ENCODE results near the gene MRPS5.

MRPS5 gene

DNA sequence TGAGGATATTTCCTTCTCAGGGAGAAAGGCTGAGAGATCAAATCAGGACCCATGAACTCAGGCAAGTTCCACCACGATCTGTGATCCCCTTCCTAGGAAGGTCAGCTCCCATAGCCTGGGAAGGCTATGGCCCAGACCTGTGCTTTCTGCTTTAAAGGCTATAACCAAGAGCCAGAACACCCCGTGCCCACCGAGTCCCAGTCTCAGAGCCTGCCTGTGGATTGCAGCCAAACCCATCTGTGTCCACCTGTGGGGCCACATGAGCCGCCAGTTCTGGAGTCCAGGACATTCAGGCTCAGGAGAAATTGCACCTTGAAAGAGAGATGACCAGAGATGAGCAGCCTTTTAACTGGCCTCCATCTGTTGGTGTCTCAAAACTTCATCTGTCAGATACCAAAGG, 49.2 kb downstream of the MRPS5 start:
- Histone ChIP-seq H3K4me3 (ENCODE audit: low read depth, low read length) (no peak overlapping the region), H3K4me1 (no peaks in the 10 kb centered on the region), H3K27me3 (ENCODE audit: control insufficient read depth, insufficient read depth, low read length) (no peaks in the 10 kb centered on the region), H3K27ac (no peak overlapping the region), H3K36me3 (ENCODE audit: control insufficient read depth, insufficient read depth, low read length) (no peaks in the 10 kb centered on the region), H3K9ac (no peak overlapping the region), H2AFZ (no peak overlapping the region), H3K9me3 (ENCODE audit: control insufficient read depth, low read length) (no peaks in the 10 kb centered on the region), H3K79me2 (no peaks in the 10 kb centered on the region), H3K4me2 (ENCODE audit: low read length) (no peak overlapping the region)
- TF ChIP-seq, protein P1, sequence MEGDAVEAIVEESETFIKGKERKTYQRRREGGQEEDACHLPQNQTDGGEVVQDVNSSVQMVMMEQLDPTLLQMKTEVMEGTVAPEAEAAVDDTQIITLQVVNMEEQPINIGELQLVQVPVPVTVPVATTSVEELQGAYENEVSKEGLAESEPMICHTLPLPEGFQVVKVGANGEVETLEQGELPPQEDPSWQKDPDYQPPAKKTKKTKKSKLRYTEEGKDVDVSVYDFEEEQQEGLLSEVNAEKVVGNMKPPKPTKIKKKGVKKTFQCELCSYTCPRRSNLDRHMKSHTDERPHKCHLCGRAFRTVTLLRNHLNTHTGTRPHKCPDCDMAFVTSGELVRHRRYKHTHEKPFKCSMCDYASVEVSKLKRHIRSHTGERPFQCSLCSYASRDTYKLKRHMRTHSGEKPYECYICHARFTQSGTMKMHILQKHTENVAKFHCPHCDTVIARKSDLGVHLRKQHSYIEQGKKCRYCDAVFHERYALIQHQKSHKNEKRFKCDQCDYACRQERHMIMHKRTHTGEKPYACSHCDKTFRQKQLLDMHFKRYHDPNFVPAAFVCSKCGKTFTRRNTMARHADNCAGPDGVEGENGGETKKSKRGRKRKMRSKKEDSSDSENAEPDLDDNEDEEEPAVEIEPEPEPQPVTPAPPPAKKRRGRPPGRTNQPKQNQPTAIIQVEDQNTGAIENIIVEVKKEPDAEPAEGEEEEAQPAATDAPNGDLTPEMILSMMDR (IDR thresholded peaks at IDR 0.05), result no peak

DNA sequence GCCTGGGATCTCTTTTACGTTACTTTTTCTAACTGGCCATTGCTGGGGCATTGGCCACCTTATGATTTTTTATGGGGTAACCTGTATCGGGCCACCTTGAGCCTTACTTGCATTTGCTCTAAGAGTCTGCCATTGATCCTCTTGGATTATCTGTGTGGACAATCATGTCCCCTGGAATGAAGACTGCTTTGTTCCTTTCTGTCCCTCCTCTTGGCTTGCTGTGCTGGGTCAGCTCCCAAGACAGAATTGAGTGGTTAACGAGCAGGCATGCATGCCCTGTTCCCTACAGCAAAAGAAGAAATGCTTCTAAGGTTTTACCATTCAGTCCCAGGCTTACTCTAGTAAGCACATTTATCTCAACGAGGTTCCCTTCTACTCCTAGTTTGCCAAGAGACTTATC, 49.8 kb downstream of the MRPS5 start:
- no peaks in the 10 kb centered on the region for H3K4me1 ChIP-seq
- no peaks in the 10 kb centered on the region for H3K36me3 ChIP-seq (ENCODE audit: control insufficient read depth, insufficient read depth, low read length)
- H3K4me3 ChIP-seq (ENCODE audit: low read depth, low read length), result no peak overlapping the region
- no peaks in the 10 kb centered on the region for H3K9me3 ChIP-seq (ENCODE audit: control insufficient read depth, low read length)
- TF ChIP-seq, protein P1 (IDR thresholded peaks at IDR 0.05), result no peak
- no peak overlapping the region for H3K4me2 ChIP-seq (ENCODE audit: low read length)
- H2AFZ ChIP-seq, result no peak overlapping the region
- no peaks in the 10 kb centered on the region for H3K27me3 ChIP-seq (ENCODE audit: control insufficient read depth, insufficient read depth, low read length)
- no peaks in the 10 kb centered on the region for H3K79me2 ChIP-seq
- no peak overlapping the region for H3K27ac ChIP-seq
- no peak overlapping the region for H3K9ac ChIP-seq

DNA sequence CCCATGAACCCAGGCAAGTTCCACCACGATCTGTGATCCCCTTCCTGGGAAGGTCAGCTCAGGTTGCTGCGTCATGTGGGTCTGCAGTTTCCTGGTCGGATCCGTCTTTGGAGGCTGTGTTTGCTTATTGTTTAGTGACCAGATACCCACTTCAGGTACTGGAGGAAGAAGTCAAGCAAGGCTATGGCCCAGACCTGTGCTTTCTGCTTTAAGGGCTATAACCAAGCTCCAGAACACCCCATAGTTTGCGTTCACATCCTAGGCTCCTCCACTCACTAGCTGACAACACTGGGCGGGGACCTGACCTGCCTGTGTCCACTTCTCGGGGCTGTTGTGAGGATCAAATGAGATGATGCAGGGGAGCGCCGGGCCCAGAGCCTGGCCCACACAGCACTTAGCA, 52.1 kb downstream of the MRPS5 start:
- Histone ChIP-seq H3K4me3 (ENCODE audit: low read depth, low read length) (no peak overlapping the region), H3K4me1 (no peaks in the 10 kb centered on the region), H3K79me2 (no peaks in the 10 kb centered on the region), H2AFZ (no peak overlapping the region), H3K4me2 (ENCODE audit: low read length) (no peak overlapping the region), H3K36me3 (ENCODE audit: control insufficient read depth, insufficient read depth, low read length) (no peaks in the 10 kb centered on the region), H3K9ac (no peak overlapping the region), H3K27me3 (ENCODE audit: control insufficient read depth, insufficient read depth, low read length) (no peaks in the 10 kb centered on the region), H3K9me3 (ENCODE audit: control insufficient read depth, low read length) (no peaks in the 10 kb centered on the region), H3K27ac (no peak overlapping the region)
- TF ChIP-seq, protein P1 (IDR thresholded peaks at IDR 0.05), result no peak

DNA sequence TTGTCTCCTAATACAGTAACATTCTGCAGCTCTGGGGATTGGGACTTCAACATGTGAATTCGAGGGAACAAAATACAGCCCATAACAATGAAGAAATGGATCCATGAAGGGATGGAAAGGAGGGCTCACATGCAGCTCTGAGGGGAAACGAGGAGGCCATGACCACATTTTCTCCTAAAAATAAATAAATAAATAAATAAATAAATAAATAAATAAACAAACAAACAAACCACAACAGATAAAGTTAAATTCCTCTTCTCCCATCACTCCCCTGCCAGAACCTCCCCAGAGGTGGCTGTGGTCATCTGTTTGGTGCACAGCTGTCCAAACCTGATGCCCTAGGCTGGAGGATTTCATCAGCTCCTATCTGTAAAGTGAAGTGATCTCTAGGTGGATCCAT, 53.4 kb downstream of the MRPS5 start:
- H3K4me1 ChIP-seq, result no peaks in the 10 kb centered on the region

More for the DNA sequence above, 53.4 kb downstream of the MRPS5 start:
- no peak overlapping the region for H3K4me2 ChIP-seq (ENCODE audit: low read length)
- H3K4me3 ChIP-seq (ENCODE audit: low read depth, low read length), result no peak overlapping the region
- H3K27me3 ChIP-seq (ENCODE audit: control insufficient read depth, insufficient read depth, low read length), result no peaks in the 10 kb centered on the region
- TF ChIP-seq, protein P1 (IDR thresholded peaks at IDR 0.05), result no peak
- H2AFZ ChIP-seq, result no peak overlapping the region
- no peak overlapping the region for H3K9ac ChIP-seq
- H3K79me2 ChIP-seq, result no peaks in the 10 kb centered on the region
- H3K9me3 ChIP-seq (ENCODE audit: control insufficient read depth, low read length), result no peaks in the 10 kb centered on the region
- no peaks in the 10 kb centered on the region for H3K36me3 ChIP-seq (ENCODE audit: control insufficient read depth, insufficient read depth, low read length)
- H3K27ac ChIP-seq, result no peak overlapping the region

Measured in parathyroid adenoma (tissue), 2 donors.